ENCODE measurements around the gene TUB.

- no peak for TF ChIP-seq CTCF (conservative IDR thresholded peaks at IDR 0.05; ENCODE audit: low read depth, low read length)
- no peak for TF ChIP-seq EZH2 (IDR thresholded peaks at IDR 0.05; ENCODE audit: borderline replicate concordance, low read depth, low read length, poor library complexity, severe bottlenecking)
Observed at GRCh38 chr11:8097468-8097867, 16.5 kb downstream of the TUB start.

All from A673 (cell line).